PC-9 (cell line): Measurements from ENCODE around the gene PCDHGC5. TPM values are rescaled to one million over a fixed set of nuclear protein-coding genes. Genes with fewer than 3 reads are reported as not detected.

Source experiments
- BruUV-seq: library from RNA; stranded (reverse); fragments of 400-500 nt; replicated peaks from 2 replicates; lab custom pipeline; 2021; lab: Mats Ljungman, UMichigan
- CTCF ChIA-PET: fragments of 300-600 bp; sonication (Branson Sonifier 250); formaldehyde crosslinking; loops from one replicate; lab custom pipeline; 2022; ENCODE audit warnings: antibody characterized with exemption; lab: Charles Lee
- POLR2A ChIA-PET: fragments of 300-600 bp; sonication (Branson Sonifier 250); formaldehyde crosslinking; loops from one replicate; lab custom pipeline; 2022; ENCODE audit warnings: antibody characterized with exemption; ENCODE audit not compliant: unreplicated experiment; lab: Charles Lee
- DNase-seq, 2 experiments: peaks; one replicate each; pipeline versions ENCODE4 v3.0.0 to v3.0.0-alpha.2; 2015 to 2022; ENCODE audit warnings: mixed read lengths in 1 of 2
- H2AFZ ChIP-seq: fragments of 200-600 bp; sonication (generic); 2 replicates; pipeline ENCODE4 v1.8.1; 2017; ENCODE audit warnings: antibody characterized with exemption
- H3F3A ChIP-seq: fragments of 200-600 bp; sonication (generic); 2 replicates; pipeline ENCODE4 v1.8.1; 2017; ENCODE audit warnings: antibody characterized with exemption, mild to moderate bottlenecking, low read depth; ENCODE audit not compliant: insufficient read depth
- H3K27ac ChIP-seq: fragments of 200-600 bp; sonication (generic); 2 replicates; pipeline ENCODE4 v1.6.1; 2016; ENCODE audit warnings: mixed run types
- H3K27me3 ChIP-seq: fragments of 200-600 bp; sonication (generic); 2 replicates; pipeline ENCODE4 v1.6.1; 2016; ENCODE audit warnings: low read depth, mixed run types; ENCODE audit not compliant: insufficient read depth
- H3K36me3 ChIP-seq: fragments of 200-600 bp; sonication (generic); 2 replicates; pipeline ENCODE4 v1.6.1; 2016; ENCODE audit warnings: low read depth, mixed run types
- H3K4me1 ChIP-seq: fragments of 200-600 bp; sonication (generic); replicated peaks from 2 replicates; pipeline ENCODE4 v1.6.1; 2016; ENCODE audit warnings: mixed run types; ENCODE audit not compliant: insufficient read depth
- H3K4me2 ChIP-seq: fragments of 200-600 bp; sonication (generic); 2 replicates; pipeline ENCODE4 v1.6.1; 2017; ENCODE audit warnings: mixed run types
- H3K4me3 ChIP-seq: fragments of 200-600 bp; sonication (generic); 2 replicates; pipeline ENCODE4 v1.6.1; 2016; ENCODE audit warnings: mixed run types
- H3K79me2 ChIP-seq: fragments of 200-600 bp; sonication (generic); 2 replicates; pipeline ENCODE4 v1.6.1; 2017; ENCODE audit warnings: low read depth, mixed run types
- H3K9me2 ChIP-seq: fragments of 200-600 bp; sonication (generic); 2 replicates; pipeline ENCODE4 v1.8.1; 2017; ENCODE audit warnings: mild to moderate bottlenecking; ENCODE audit not compliant: insufficient read depth
- H3K9me3 ChIP-seq: fragments of 200-600 bp; sonication (generic); 2 replicates; pipeline ENCODE4 v1.8.1; 2016; ENCODE audit warnings: low read depth; ENCODE audit not compliant: insufficient read depth
- H4K20me1 ChIP-seq: fragments of 200-600 bp; sonication (generic); 2 replicates; pipeline ENCODE4 v1.8.1; 2017; ENCODE audit not compliant: insufficient read depth
- CTCF ChIP-seq: fragments of 200-600 bp; sonication (generic); conservative IDR thresholded peaks from 2 replicates; pipeline ENCODE4 v1.6.1; 2017; ENCODE audit warnings: mixed run types, antibody characterized with exemption, mild to moderate bottlenecking, moderate library complexity
- EZH2 ChIP-seq: fragments of 200-600 bp; sonication (generic); IDR thresholded peaks from 2 replicates; pipeline ENCODE4 v1.8.0; 2017; ENCODE audit warnings: antibody characterized with exemption, low read depth
- intact Hi-C: fragments of 100-400 bp; cut with micrococcal nuclease; formaldehyde crosslinking; loops from one replicate; pipeline ENCODE4 v1.10.0; 2022; ENCODE audit not compliant: unreplicated experiment
- total RNA-seq: library from RNA; stranded (reverse); gene quantifications from 2 replicates; pipeline ENCODE4 v1.2.3, GENCODE V29; 2021

PCDHGC5 gene
- total RNA-seq, 1 experiment from 2014 or later, result not detected

GRCh38 chr5:141501761-141502160 lies 12.9 kb downstream of the PCDHGC5 start:
- H3K79me2 ChIP-seq, result no peaks in the 10 kb centered on the region
- no TSS peak for BruUV-seq
- no peak overlapping the region for H3K4me3 ChIP-seq
- no peak overlapping the region for H3K27ac ChIP-seq
- no peaks in the 10 kb centered on the region for H3K27me3 ChIP-seq
- TF ChIP-seq CTCF (no peak), EZH2 (no peak)
- no peaks in the 10 kb centered on the region for H3K9me3 ChIP-seq
- no peak overlapping the region for H3K4me2 ChIP-seq
- H2AFZ ChIP-seq, result no peak overlapping the region
- ChIA-PET POLR2A (no interaction called here), CTCF (no interaction called here)
- no peaks in the 10 kb centered on the region for H3K36me3 ChIP-seq
- DNase-seq, result no peak
- intact Hi-C loops, result no loop called here
- no peaks in the 10 kb centered on the region for H4K20me1 ChIP-seq
- no peaks in the 10 kb centered on the region for H3K9me2 ChIP-seq
- no peaks in the 10 kb centered on the region for H3K4me1 ChIP-seq
- H3F3A ChIP-seq, result no peaks in the 10 kb centered on the region

GRCh38 chr5:141503681-141504080 lies 14.8 kb downstream of the PCDHGC5 start:
- H3K36me3 ChIP-seq, result no peaks in the 10 kb centered on the region
- peaks cover 8% of the 10 kb centered on the region for H3K4me1 ChIP-seq
- H3K9me3 ChIP-seq, result no peaks in the 10 kb centered on the region
- H3K79me2 ChIP-seq, result no peaks in the 10 kb centered on the region
- intact Hi-C loops, result no loop called here
- no peak overlapping the region for H2AFZ ChIP-seq
- no peaks in the 10 kb centered on the region for H4K20me1 ChIP-seq
- no peaks in the 10 kb centered on the region for H3K27me3 ChIP-seq
- no TSS peak for BruUV-seq
- ChIA-PET CTCF (no interaction called here), POLR2A (no interaction called here)
- no peak overlapping the region for H3K4me2 ChIP-seq
- no peaks in the 10 kb centered on the region for H3F3A ChIP-seq
- no peak overlapping the region for H3K4me3 ChIP-seq
- no peak overlapping the region for H3K27ac ChIP-seq
- no peaks in the 10 kb centered on the region for H3K9me2 ChIP-seq
- DNase-seq, result no peak
- TF ChIP-seq CTCF, result no peak

DNA sequence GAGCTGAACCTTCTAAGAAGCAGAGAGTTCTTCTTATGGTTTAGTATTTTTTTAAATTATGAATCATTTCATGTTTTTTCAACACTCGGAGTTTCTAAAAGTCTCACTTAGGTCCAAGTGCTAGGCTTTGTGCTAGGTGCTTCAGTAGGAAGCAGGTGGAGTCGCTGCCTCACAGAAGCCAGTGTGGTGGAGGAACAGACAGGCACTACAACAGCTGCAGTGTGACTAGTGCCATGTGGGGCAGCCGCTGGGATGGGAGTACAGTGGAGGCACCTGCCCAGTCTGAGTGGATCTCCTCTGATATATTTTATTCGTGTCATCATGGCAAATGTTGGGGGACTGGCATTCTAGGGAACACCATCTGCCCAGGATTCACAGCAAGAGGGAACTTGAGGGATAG lies 15.3 kb downstream of the PCDHGC5 start:
- Histone ChIP-seq H3K36me3 (no peaks in the 10 kb centered on the region), H3K9me2 (no peaks in the 10 kb centered on the region), H3K4me3 (no peak overlapping the region), H3K4me2 (no peak overlapping the region), H3K79me2 (no peaks in the 10 kb centered on the region), H3K27ac (no peak overlapping the region), H3K4me1 (peaks cover 11% of the 10 kb centered on the region), H3K27me3 (no peaks in the 10 kb centered on the region), H2AFZ (no peak overlapping the region), H4K20me1 (no peaks in the 10 kb centered on the region), H3K9me3 (no peaks in the 10 kb centered on the region), H3F3A (peaks cover 1% of the 10 kb centered on the region; the same call in 1 of the 2 replicates)
- POLR2A ChIA-PET, result no interaction called here
- no peak for TF ChIP-seq CTCF
- TF ChIP-seq EZH2, result no peak
- CTCF ChIA-PET, result no interaction called here
- no TSS peak for BruUV-seq
- intact Hi-C loops, result no loop called here
- DNase-seq, result no peak
